Measurements from ENCODE around the gene NUAK2. TPM values are rescaled to one million over a fixed set of nuclear protein-coding genes. Genes with fewer than 3 reads are reported as not detected.
"Not testable (repeated sequence)": the region's sequence is repeated elsewhere in the genome, so short reads cannot be mapped to it uniquely, and the experiment has no call there.

The NUAK2 gene
- total RNA-seq, 2 experiments from 2014 or later, result 14.9 to 15.3 TPM

- H3K36me3 ChIP-seq (ENCODE audit: insufficient read depth, low read length), result no peaks in the 10 kb centered on the region
- ATAC-seq (ENCODE audit: poor library complexity), result no peak
- no peak for TF ChIP-seq CTCF (IDR thresholded peaks at IDR 0.05)
- H3K4me3 ChIP-seq (ENCODE audit: low read length), result no peak overlapping the region
- intact Hi-C loops (cut with DNase I, micrococcal nuclease), result loop anchor here in 1 of 2 experiments (1.0 to 2.0 kb wide), 2 partner anchors 8 to 37 kb away; partner anchors contain the start of gene NUAK2
- POLR2A ChIA-PET, result interaction anchor here (7.3 to 19.9 kb wide), 3 partner anchors 8 to 34 kb away, joined by 158 to 918 read pairs (median 356); partner anchors contain the start of gene NUAK2
- H3K9me3 ChIP-seq (ENCODE audit: control insufficient read depth in 1 of 2, insufficient read depth in 1 of 2, low read length in 2 of 2), result no peaks in the 10 kb centered on the region
- H3K27ac ChIP-seq (ENCODE audit: low read depth in 1 of 2, low read length in 2 of 2), result peak overlapping the region; percentile 72 to 90
- Mint-ChIP-seq H3K27me3 (no peaks in the 10 kb centered on the region), H3K4me1 (ENCODE audit: low read depth) (peaks cover 90% of the 10 kb centered on the region), H3K4me3 (peak overlapping the region; percentile 67), H3K36me3 (ENCODE audit: low read depth) (peaks cover 5% of the 10 kb centered on the region), H3K9me3 (no peaks in the 10 kb centered on the region), H3K27ac (peak overlapping the region; percentile 97)
- CTCF ChIA-PET, result interaction anchor here (0.9 to 9.9 kb wide), 4 partner anchors 10 to 41 kb away, joined by 4 to 139 read pairs (median 20); no protein-coding TSS in a partner anchor
- H3K27me3 ChIP-seq (ENCODE audit: control insufficient read depth in 1 of 2, insufficient read depth in 2 of 2, low read length in 2 of 2), result no peaks in the 10 kb centered on the region
- DNase-seq, result no peak
- H3K4me1 ChIP-seq (ENCODE audit: insufficient read depth, low read length), result peaks cover 92% of the 10 kb centered on the region
Observed at GRCh38 chr1:205283270-205284147, 38.0 kb downstream of the NUAK2 start.

GRCh38 chr1:205280666-205281395 is 40.7 kb downstream of the NUAK2 start:
- not testable (repeated sequence) for ATAC-seq (ENCODE audit: poor library complexity); H3K4me3 Mint-ChIP-seq; H3K36me3 Mint-ChIP-seq (ENCODE audit: low read depth)

GRCh38 chr1:205279986-205280385 is 41.6 kb downstream of the NUAK2 start:
- no peak overlapping the region for H3K27ac ChIP-seq (ENCODE audit: low read depth in 1 of 2, low read length in 2 of 2)
- H3K9me3 ChIP-seq (ENCODE audit: control insufficient read depth in 1 of 2, insufficient read depth in 1 of 2, low read length in 2 of 2), result no peaks in the 10 kb centered on the region
- no peak for ATAC-seq (ENCODE audit: poor library complexity)
- Mint-ChIP-seq H3K9me3 (no peaks in the 10 kb centered on the region), H3K27me3 (no peaks in the 10 kb centered on the region), H3K27ac (peak overlapping the region; percentile 85), H3K4me1 (ENCODE audit: low read depth) (peaks cover 79% of the 10 kb centered on the region), H3K36me3 (ENCODE audit: low read depth) (no peaks in the 10 kb centered on the region), H3K4me3 (peak overlapping the region; percentile 45)
- peak in 4 of 14 experiments; percentile 23 to 34 (median 30) for DNase-seq
- no peak for TF ChIP-seq CTCF (IDR thresholded peaks at IDR 0.05)
- H3K4me1 ChIP-seq (ENCODE audit: insufficient read depth, low read length), result peaks cover 85% of the 10 kb centered on the region
- intact Hi-C loops (cut with DNase I, micrococcal nuclease), result loop anchor here in 1 of 2 experiments (10.0 kb wide), 1 partner anchor 355 kb away; the partner anchor contains the start of gene ELK4
- ChIA-PET POLR2A (interaction anchor here (1.5 to 19.9 kb wide), 3 partner anchors 7 to 38 kb away, joined by 5 to 918 read pairs (median 356); partner anchors contain the start of gene NUAK2), CTCF (interaction anchor here (0.9 to 11.3 kb wide), 5 partner anchors 14 to 249 kb away, joined by 3 to 322 read pairs (median 3); partner anchors contain the start of gene NUAK2)
- no peaks in the 10 kb centered on the region for H3K36me3 ChIP-seq (ENCODE audit: insufficient read depth, low read length)
- no peaks in the 10 kb centered on the region for H3K27me3 ChIP-seq (ENCODE audit: control insufficient read depth in 1 of 2, insufficient read depth in 2 of 2, low read length in 2 of 2)
- no peak overlapping the region for H3K4me3 ChIP-seq (ENCODE audit: low read length)

More at GRCh38 chr1:205280666-205281395, 40.7 kb downstream of the NUAK2 start:
- POLR2A ChIA-PET, result interaction anchor here (1.5 to 19.9 kb wide), 2 partner anchors 20 to 37 kb away, joined by 5 to 918 read pairs; partner anchors contain the start of gene NUAK2
- H3K36me3 ChIP-seq (ENCODE audit: insufficient read depth, low read length); DNase-seq; H3K27me3 Mint-ChIP-seq; H3K9me3 Mint-ChIP-seq; H3K27ac ChIP-seq (ENCODE audit: low read depth in 1 of 2, low read length in 2 of 2); H3K4me3 ChIP-seq (ENCODE audit: low read length); H3K9me3 ChIP-seq (ENCODE audit: control insufficient read depth in 1 of 2, insufficient read depth in 1 of 2, low read length in 2 of 2); H3K27me3 ChIP-seq (ENCODE audit: control insufficient read depth in 1 of 2, insufficient read depth in 2 of 2, low read length in 2 of 2); intact Hi-C loops (cut with DNase I, micrococcal nuclease): not testable (repeated sequence)
- peaks cover 85% of the 10 kb centered on the region for H3K4me1 ChIP-seq (ENCODE audit: insufficient read depth, low read length)
- CTCF ChIA-PET, result interaction anchor here (0.9 to 11.3 kb wide), 6 partner anchors 8 to 248 kb away, joined by 3 to 322 read pairs (median 4); partner anchors contain the start of gene NUAK2
- peaks cover 80% of the 10 kb centered on the region for H3K4me1 Mint-ChIP-seq (ENCODE audit: low read depth)
- peak overlapping the region; percentile 85 for H3K27ac Mint-ChIP-seq
